Measurements from ENCODE around the gene TM6SF1.
"Not testable (repeated sequence)": the region's sequence is repeated elsewhere in the genome, so short reads cannot be mapped to it uniquely, and the experiment has no call there.

Gene TM6SF1

GRCh38 chr15:83155942-83156341 lies 48.5 kb downstream of the TM6SF1 start:
- Histone ChIP-seq H3K27ac (ENCODE audit: low read depth, low read length, severe bottlenecking) (no peak overlapping the region), H3K9me3 (ENCODE audit: control insufficient read depth, low read length) (no peaks in the 10 kb centered on the region), H3K36me3 (ENCODE audit: control insufficient read depth, insufficient read depth, low read length) (peaks cover 54% of the 10 kb centered on the region), H3K4me3 (ENCODE audit: extremely low read depth, insufficient read depth, low read length, poor library complexity, severe bottlenecking) (no peak overlapping the region), H3K4me1 (ENCODE audit: control insufficient read depth, insufficient read depth, low read length, poor library complexity, severe bottlenecking) (no peaks in the 10 kb centered on the region)
- WGBS, 2 experiments (ENCODE audit: insufficient coverage in 2 of 2): 29 to 38% methylated on average over 1 of the region's 1 CpG

GRCh38 chr15:83158393-83158792 lies 50.9 kb downstream of the TM6SF1 start:
- WGBS, 2 experiments (ENCODE audit: insufficient coverage in 2 of 2): no CpG with 5 or more reads among the region's 1 CpG
- Histone ChIP-seq H3K36me3 (ENCODE audit: control insufficient read depth, insufficient read depth, low read length) (peaks cover 65% of the 10 kb centered on the region), H3K4me1 (ENCODE audit: control insufficient read depth, insufficient read depth, low read length, poor library complexity, severe bottlenecking) (no peaks in the 10 kb centered on the region)

DNA sequence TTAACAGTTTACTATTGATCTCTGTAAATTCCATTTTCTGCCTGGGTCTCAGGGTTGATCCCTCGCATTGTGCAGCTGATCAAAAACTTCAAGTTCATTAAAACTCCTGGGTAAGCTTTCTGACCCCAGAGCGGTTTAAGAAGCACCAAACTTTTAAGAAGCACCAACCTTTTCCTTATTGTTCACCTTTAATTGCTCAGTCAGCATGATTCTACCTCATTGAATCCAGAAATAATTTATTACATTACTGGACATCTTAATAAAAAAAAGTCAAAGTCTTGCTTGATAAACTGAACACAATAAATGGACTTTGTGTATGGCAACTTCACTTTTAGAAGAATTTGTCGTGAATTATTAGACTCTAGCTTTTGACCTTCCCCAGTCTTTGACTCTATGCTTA lies 53.3 kb downstream of the TM6SF1 start:
- H3K36me3 ChIP-seq (ENCODE audit: control insufficient read depth, insufficient read depth, low read length): peaks cover 58% of the 10 kb centered on the region
- no peaks in the 10 kb centered on the region for H3K4me1 ChIP-seq (ENCODE audit: control insufficient read depth, insufficient read depth, low read length, poor library complexity, severe bottlenecking)
- H3K9me3 ChIP-seq (ENCODE audit: control insufficient read depth, low read length): no peaks in the 10 kb centered on the region
- no peak overlapping the region for H3K27ac ChIP-seq (ENCODE audit: low read depth, low read length, severe bottlenecking)
- no peak overlapping the region for H3K4me3 ChIP-seq (ENCODE audit: extremely low read depth, insufficient read depth, low read length, poor library complexity, severe bottlenecking)
- 90 to 97% methylated on average over 3 of the region's 3 CpGs for WGBS, 2 experiments (ENCODE audit: insufficient coverage in 2 of 2)

More at GRCh38 chr15:83158393-83158792, 50.9 kb downstream of the TM6SF1 start:
- no peak overlapping the region for H3K4me3 ChIP-seq (ENCODE audit: extremely low read depth, insufficient read depth, low read length, poor library complexity, severe bottlenecking)
- no peaks in the 10 kb centered on the region for H3K9me3 ChIP-seq (ENCODE audit: control insufficient read depth, low read length)
- H3K27ac ChIP-seq (ENCODE audit: low read depth, low read length, severe bottlenecking): no peak overlapping the region

DNA sequence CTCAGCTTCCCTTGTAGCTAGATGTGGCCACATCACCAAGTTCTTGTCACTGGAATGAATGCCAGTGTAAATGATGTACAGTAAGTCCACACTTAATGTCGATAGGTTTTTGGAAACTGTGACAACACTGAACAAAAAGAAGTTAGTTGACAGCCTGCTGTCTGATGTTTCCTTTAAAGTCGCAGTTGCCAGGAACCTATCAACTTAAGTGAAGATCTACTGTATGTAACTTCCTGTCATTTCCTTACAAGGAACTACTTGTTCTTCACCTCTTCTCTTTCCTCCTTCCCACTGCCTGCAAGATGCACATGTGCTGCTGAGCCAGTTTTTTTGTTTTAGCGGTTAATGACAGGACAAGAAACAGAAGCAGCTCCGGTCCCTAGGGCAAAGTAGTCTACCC lies 55.6 kb downstream of the TM6SF1 start:
- WGBS, 2 experiments (ENCODE audit: insufficient coverage in 2 of 2): 92 to 96% methylated on average over 2 to 3 of the region's 4 CpGs
- Histone ChIP-seq H3K36me3 (ENCODE audit: control insufficient read depth, insufficient read depth, low read length) (peaks cover 36% of the 10 kb centered on the region), H3K9me3 (ENCODE audit: control insufficient read depth, low read length) (peaks cover 7% of the 10 kb centered on the region), H3K27ac (ENCODE audit: low read depth, low read length, severe bottlenecking) (no peak overlapping the region), H3K4me1 (ENCODE audit: control insufficient read depth, insufficient read depth, low read length, poor library complexity, severe bottlenecking) (no peaks in the 10 kb centered on the region), H3K4me3 (ENCODE audit: extremely low read depth, insufficient read depth, low read length, poor library complexity, severe bottlenecking) (no peak overlapping the region)

DNA sequence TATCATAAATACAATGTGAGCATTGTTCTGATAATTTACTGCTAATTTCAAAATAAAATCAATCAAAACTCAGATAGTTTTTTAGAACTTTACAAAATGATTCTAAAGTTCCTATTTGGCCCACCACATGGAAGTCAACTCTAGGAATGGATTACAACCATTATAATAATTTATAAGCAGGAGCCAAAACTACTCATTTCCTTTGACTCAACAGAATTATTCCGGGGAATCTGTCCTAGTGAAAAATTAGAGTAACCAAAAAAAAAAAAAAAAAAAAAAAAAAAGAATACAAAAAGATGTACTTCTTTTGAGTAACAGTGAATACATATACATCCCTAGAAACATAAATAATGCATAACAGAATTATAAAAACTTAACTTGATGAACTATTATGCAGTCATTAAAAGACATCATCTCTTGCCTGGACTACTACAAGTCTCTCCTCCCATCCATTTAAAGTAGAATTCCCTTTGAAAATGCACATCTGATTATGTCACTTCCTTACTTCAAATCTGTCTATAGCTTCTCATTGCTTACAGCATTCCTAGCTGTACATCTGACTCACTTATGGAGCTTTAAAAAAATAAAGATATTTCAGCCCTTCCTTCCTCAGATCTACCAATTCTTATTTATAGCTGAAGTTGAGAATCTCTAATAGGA lies 56.8 kb downstream of the TM6SF1 start:
- no peak overlapping the region for H3K4me3 ChIP-seq (ENCODE audit: extremely low read depth, insufficient read depth, low read length, poor library complexity, severe bottlenecking)
- H3K4me1 ChIP-seq (ENCODE audit: control insufficient read depth, insufficient read depth, low read length, poor library complexity, severe bottlenecking): no peaks in the 10 kb centered on the region
- peaks cover 10% of the 10 kb centered on the region for H3K9me3 ChIP-seq (ENCODE audit: control insufficient read depth, low read length)
- no CpG with 5 or more reads among the region's 1 CpG for WGBS, 2 experiments (ENCODE audit: insufficient coverage in 2 of 2)
- peaks cover 35% of the 10 kb centered on the region for H3K36me3 ChIP-seq (ENCODE audit: control insufficient read depth, insufficient read depth, low read length)
- H3K27ac ChIP-seq (ENCODE audit: low read depth, low read length, severe bottlenecking): no peak overlapping the region

DNA sequence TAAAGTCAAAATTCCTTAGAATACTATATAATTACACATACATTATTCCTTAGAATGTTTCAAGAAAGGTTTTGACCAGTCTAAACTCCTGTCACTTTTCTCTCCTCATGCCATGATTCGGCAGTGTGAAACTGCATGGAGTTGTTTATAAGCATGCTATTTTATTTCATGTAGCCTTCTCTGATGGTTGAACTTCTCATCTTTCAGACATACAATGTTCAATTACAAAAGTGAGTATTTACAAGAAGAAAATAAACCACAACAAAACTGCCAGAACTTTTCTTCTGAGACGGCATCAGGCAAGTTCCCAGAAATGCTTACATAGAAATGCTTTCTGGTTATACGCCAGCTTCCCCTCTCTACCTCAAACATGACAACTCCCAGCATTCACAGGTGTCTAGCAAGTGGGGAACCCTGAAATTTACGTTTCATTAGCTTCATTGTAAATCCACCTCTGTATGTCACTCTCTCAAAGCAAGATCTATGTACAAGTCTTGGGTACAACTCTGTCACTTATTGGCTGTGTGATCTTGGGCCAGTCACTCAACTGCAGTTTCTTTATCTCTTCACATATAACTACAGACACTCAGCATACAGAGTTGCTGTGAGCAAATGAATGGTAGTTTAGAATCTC lies 57.4 kb downstream of the TM6SF1 start:
- no peak overlapping the region for H3K27ac ChIP-seq (ENCODE audit: low read depth, low read length, severe bottlenecking)
- WGBS, 2 experiments (ENCODE audit: insufficient coverage in 2 of 2): 91 to 97% methylated on average over 3 of the region's 4 CpGs
- no peaks in the 10 kb centered on the region for H3K4me1 ChIP-seq (ENCODE audit: control insufficient read depth, insufficient read depth, low read length, poor library complexity, severe bottlenecking)
- peaks cover 10% of the 10 kb centered on the region for H3K9me3 ChIP-seq (ENCODE audit: control insufficient read depth, low read length)
- no peak overlapping the region for H3K4me3 ChIP-seq (ENCODE audit: extremely low read depth, insufficient read depth, low read length, poor library complexity, severe bottlenecking)
- peaks cover 35% of the 10 kb centered on the region for H3K36me3 ChIP-seq (ENCODE audit: control insufficient read depth, insufficient read depth, low read length)

DNA sequence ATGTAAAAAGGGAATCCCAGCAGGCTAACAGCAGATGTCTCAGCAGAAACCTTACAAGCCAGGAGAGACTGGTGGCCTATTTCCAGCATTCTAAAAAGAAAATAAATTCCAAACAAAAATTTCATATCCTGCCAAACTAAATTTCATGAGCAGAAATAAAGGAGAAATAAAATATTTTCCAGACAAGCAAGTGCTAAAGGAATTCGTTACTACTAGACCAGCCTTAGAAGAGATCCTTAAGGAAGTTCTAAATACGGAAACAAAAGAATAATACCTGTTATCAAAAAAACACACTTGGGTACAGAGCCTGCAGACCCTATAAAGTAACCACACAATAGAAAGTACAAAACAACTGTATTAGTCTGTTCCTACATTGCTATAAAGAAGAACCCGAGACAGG lies 58.8 kb downstream of the TM6SF1 start:
- H3K36me3 ChIP-seq (ENCODE audit: control insufficient read depth, insufficient read depth, low read length): peaks cover 25% of the 10 kb centered on the region
- H3K4me3 ChIP-seq (ENCODE audit: extremely low read depth, insufficient read depth, low read length, poor library complexity, severe bottlenecking): no peak overlapping the region
- peaks cover 10% of the 10 kb centered on the region for H3K9me3 ChIP-seq (ENCODE audit: control insufficient read depth, low read length)
- no peaks in the 10 kb centered on the region for H3K4me1 ChIP-seq (ENCODE audit: control insufficient read depth, insufficient read depth, low read length, poor library complexity, severe bottlenecking)
- 86 to 100% methylated on average over 2 of the region's 3 CpGs for WGBS, 2 experiments (ENCODE audit: insufficient coverage in 2 of 2)
- no peak overlapping the region for H3K27ac ChIP-seq (ENCODE audit: low read depth, low read length, severe bottlenecking)

DNA sequence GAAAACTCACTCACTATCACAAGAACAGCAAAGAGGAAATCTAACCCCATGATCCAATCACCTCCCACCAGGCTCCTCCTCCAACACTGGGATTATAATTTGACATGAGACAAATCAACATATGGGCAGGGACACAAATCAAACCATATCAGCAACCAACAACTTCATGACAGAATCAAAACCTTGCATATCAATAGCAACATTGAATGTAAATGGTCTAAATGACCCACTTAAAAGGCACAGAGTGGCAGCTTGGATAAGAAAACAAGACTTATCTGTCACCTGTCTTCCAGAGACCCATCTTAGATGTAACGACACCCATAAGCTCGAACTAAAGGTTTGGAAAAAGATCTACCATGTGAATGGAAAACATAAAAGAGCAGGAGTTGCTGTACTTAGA lies 59.4 kb downstream of the TM6SF1 start:
- WGBS, 2 experiments (ENCODE audit: insufficient coverage in 2 of 2): 100% methylated on average over 2 of the region's 2 CpGs; no CpG with 5 or more reads in 1 of the 2 experiments
- Histone ChIP-seq H3K36me3 (ENCODE audit: control insufficient read depth, insufficient read depth, low read length) (peaks cover 21% of the 10 kb centered on the region), H3K4me3 (ENCODE audit: extremely low read depth, insufficient read depth, low read length, poor library complexity, severe bottlenecking) (no peak overlapping the region), H3K4me1 (ENCODE audit: control insufficient read depth, insufficient read depth, low read length, poor library complexity, severe bottlenecking) (no peaks in the 10 kb centered on the region), H3K9me3 (ENCODE audit: control insufficient read depth, low read length) (peaks cover 10% of the 10 kb centered on the region), H3K27ac (ENCODE audit: low read depth, low read length, severe bottlenecking) (no peak overlapping the region)

GRCh38 chr15:83169576-83169975 lies 62.1 kb downstream of the TM6SF1 start:
- H3K27ac ChIP-seq (ENCODE audit: low read depth, low read length, severe bottlenecking); H3K9me3 ChIP-seq (ENCODE audit: control insufficient read depth, low read length): not testable (repeated sequence)
- WGBS, 2 experiments (ENCODE audit: insufficient coverage in 2 of 2): 72 to 100% methylated on average over 3 to 4 of the region's 5 CpGs

DNA sequence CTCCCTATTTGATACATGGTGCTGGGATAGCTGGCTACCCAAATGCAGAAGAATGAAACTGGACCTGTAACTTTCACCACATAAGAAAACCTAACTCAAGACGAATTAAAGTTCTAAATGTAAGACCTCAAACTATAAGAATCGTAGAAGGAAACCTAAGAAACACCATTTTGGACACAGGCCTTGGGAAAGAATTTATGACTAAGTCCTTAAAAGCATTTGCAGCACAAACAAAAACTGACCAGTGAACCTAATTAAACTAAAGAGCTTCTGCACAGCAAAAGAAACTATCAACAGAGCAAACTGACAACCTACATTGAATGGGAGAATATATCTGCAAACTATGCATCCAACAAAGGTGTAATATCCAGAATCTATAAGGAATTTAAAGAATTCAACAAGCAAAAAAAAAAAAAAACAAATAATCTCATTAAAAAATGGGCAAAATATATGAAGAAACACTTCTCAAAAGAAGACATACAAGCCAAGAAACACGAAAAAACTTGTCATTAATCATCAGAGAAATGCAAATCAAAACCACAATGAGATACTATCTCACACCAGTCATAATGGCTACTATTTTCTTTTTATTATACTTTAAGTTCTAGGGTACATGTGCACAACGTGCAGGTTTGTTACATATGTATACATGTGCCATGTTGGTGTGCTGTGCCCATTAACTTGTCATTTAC lies 63.2 kb downstream of the TM6SF1 start:
- H3K9me3 ChIP-seq (ENCODE audit: control insufficient read depth, low read length): peaks cover 10% of the 10 kb centered on the region
- WGBS, 2 experiments (ENCODE audit: insufficient coverage in 2 of 2): 89 to 90% methylated on average over 1 to 2 of the region's 4 CpGs
- peaks cover 11% of the 10 kb centered on the region for H3K36me3 ChIP-seq (ENCODE audit: control insufficient read depth, insufficient read depth, low read length)
- H3K4me1 ChIP-seq (ENCODE audit: control insufficient read depth, insufficient read depth, low read length, poor library complexity, severe bottlenecking): no peaks in the 10 kb centered on the region
- no peak overlapping the region for H3K4me3 ChIP-seq (ENCODE audit: extremely low read depth, insufficient read depth, low read length, poor library complexity, severe bottlenecking)
- no peak overlapping the region for H3K27ac ChIP-seq (ENCODE audit: low read depth, low read length, severe bottlenecking)

More at GRCh38 chr15:83169576-83169975, 62.1 kb downstream of the TM6SF1 start:
- H3K4me1 ChIP-seq (ENCODE audit: control insufficient read depth, insufficient read depth, low read length, poor library complexity, severe bottlenecking); H3K4me3 ChIP-seq (ENCODE audit: extremely low read depth, insufficient read depth, low read length, poor library complexity, severe bottlenecking): not testable (repeated sequence)
- H3K36me3 ChIP-seq (ENCODE audit: control insufficient read depth, insufficient read depth, low read length): peaks cover 11% of the 10 kb centered on the region

DNA sequence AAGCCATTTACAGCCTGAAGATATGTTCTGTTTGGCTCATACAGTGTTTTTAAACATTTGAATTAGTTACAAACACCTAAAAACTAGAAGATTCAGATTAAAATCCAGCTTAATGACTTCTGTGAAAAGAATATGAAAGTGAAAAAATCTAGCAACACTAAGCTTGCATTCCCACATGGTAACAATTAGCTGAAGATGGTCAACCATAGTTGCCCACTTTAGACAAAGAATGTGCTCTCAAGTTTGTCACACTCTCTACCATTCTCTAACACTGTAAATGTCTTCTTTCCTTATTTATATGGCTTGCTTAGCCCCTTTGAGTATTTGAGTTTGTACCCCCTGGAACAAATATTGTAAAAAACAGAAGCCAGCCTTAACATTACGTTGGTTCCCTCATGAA lies 67.4 kb downstream of the TM6SF1 start:
- WGBS, 2 experiments (ENCODE audit: insufficient coverage in 2 of 2): no CpG with 5 or more reads among the region's 1 CpG
- no peaks in the 10 kb centered on the region for H3K9me3 ChIP-seq (ENCODE audit: control insufficient read depth, low read length)
- no peak overlapping the region for H3K4me3 ChIP-seq (ENCODE audit: extremely low read depth, insufficient read depth, low read length, poor library complexity, severe bottlenecking)
- no peaks in the 10 kb centered on the region for H3K4me1 ChIP-seq (ENCODE audit: control insufficient read depth, insufficient read depth, low read length, poor library complexity, severe bottlenecking)
- H3K36me3 ChIP-seq (ENCODE audit: control insufficient read depth, insufficient read depth, low read length): peaks cover 11% of the 10 kb centered on the region
- H3K27ac ChIP-seq (ENCODE audit: low read depth, low read length, severe bottlenecking): no peak overlapping the region

Data from mesodermal cell (in vitro differentiated cells).